BLaER1 treated with 17β-estradiol and CSF1 and Interleukin-3, amounts not matched to agents 10 nM and 100 nM (cell line): ENCODE data around the gene ACBD6.

ENCODE experiments used
- H3K27ac ChIP-seq, 11 experiments: shearing (Covaris generic); formaldehyde crosslinking; 2 replicates each; pipeline ENCODE4 v1.8.1; 2022
- H3K27me3 ChIP-seq, 11 experiments: shearing (Covaris generic); formaldehyde crosslinking; 2 replicates each; pipeline ENCODE4 v1.8.1; 2022
- H3K36me3 ChIP-seq, 11 experiments: shearing (Covaris generic); formaldehyde crosslinking; 2 replicates each; pipeline ENCODE4 v1.8.1; 2022
- H3K4me1 ChIP-seq, 10 experiments: shearing (Covaris generic); formaldehyde crosslinking; 2 replicates each; pipeline ENCODE4 v1.8.1; 2022
- H3K4me2 ChIP-seq, 11 experiments: shearing (Covaris generic); formaldehyde crosslinking; 2 replicates each; pipeline ENCODE4 v1.8.1; 2022
- H3K4me3 ChIP-seq, 10 experiments: shearing (Covaris generic); formaldehyde crosslinking; 2 replicates each; pipeline ENCODE4 v1.8.1; 2022
- H3K9ac ChIP-seq, 11 experiments: shearing (Covaris generic); formaldehyde crosslinking; 2 replicates each; pipeline ENCODE4 v1.8.1; 2022
- H3K9me3 ChIP-seq, 11 experiments: shearing (Covaris generic); formaldehyde crosslinking; replicated peaks in 1 of 11; 2 replicates each; pipeline ENCODE4 v1.8.1; 2022
- H4K20me1 ChIP-seq, 11 experiments: shearing (Covaris generic); formaldehyde crosslinking; 2 replicates each; pipeline ENCODE4 v1.8.1; 2022
- Cebpa-rat ChIP-seq, 11 experiments: shearing (Covaris generic); IDR thresholded peaks; 2 replicates each; pipeline ENCODE4 v1.8.1; 2022

ACBD6 gene

GRCh38 chr1:180257028-180257386 is 245.4 kb downstream of the ACBD6 start:
- Histone ChIP-seq H3K9me3 (no peaks in the 10 kb centered on the region), H3K36me3 (no peaks in the 10 kb centered on the region), H3K27me3 (peaks cover 0 to 24% (median 0%) of the 10 kb centered on the region in 11 experiments; a peak in 6 of 22 replicates), H3K27ac (no peak overlapping the region), H3K4me1 (peaks cover 0 to 19% (median 15%) of the 10 kb centered on the region in 10 experiments; a peak in 13 of 20 replicates), H4K20me1 (peaks cover 0 to 16% (median 0%) of the 10 kb centered on the region in 11 experiments; a peak in 6 of 22 replicates), H3K9ac (no peak overlapping the region), H3K4me3 (no peak overlapping the region), H3K4me2 (no peak overlapping the region)
- TF ChIP-seq Cebpa-rat (IDR thresholded peaks at IDR 0.05) = no peak

GRCh38 chr1:180256341-180257027 is 245.9 kb downstream of the ACBD6 start:
- Histone ChIP-seq H3K4me1 (peaks cover 0 to 19% (median 15%) of the 10 kb centered on the region in 10 experiments; a peak in 13 of 20 replicates), H3K27me3 (peaks cover 0 to 24% (median 0%) of the 10 kb centered on the region in 11 experiments; a peak in 6 of 22 replicates), H3K36me3 (no peaks in the 10 kb centered on the region), H3K4me3 (no peak overlapping the region), H3K4me2 (no peak overlapping the region; a peak in 1 of 22 replicates), H3K9ac (no peak overlapping the region), H3K27ac (no peak overlapping the region), H3K9me3 (no peaks in the 10 kb centered on the region), H4K20me1 (peaks cover 0 to 16% (median 0%) of the 10 kb centered on the region in 11 experiments; a peak in 6 of 22 replicates)
- TF ChIP-seq Cebpa-rat (IDR thresholded peaks at IDR 0.05) = no peak

DNA sequence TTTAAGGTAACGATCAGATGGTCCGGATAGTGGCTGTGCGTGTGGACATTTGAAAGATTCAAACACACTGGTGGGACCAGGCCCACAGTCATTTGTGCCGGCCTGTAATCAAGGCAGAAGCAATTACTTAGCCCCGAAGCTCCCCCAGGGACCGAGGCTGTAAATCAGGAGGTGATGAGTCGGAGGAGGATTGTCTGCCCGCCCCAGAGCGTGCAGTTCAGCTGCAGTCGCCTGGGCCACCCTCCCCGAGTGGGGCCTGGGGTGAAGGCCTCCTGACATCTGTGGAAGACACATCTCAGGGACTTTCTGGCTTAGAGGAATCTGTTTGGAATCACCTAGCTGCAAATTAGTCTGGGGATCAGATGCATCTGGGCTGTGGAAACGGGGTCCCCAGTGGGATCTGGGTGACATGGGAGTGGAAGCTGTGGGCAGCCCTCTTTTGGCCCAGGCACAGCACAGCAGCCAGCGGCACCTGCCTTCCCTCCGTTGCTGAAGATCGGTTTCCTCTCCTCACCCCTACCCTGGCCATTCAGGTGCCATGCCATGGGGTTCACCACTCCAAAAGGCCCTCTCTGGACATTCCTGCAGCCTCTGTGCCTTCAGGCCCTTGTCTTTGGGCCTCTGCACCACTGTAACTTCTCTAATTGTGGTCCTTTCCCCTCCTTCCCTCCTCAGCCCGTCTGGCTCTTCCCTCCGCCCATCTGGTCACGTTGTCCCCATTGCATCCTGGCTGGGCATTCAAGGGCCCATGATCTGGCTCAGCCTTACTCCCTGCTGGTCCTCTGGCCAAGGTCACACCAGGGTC is 246.6 kb downstream of the ACBD6 start:
- Histone ChIP-seq H3K4me3 (no peak overlapping the region), H3K36me3 (no peaks in the 10 kb centered on the region), H3K27me3 (peaks cover 0 to 24% (median 0%) of the 10 kb centered on the region in 11 experiments; a peak in 6 of 22 replicates), H3K9ac (no peak overlapping the region), H3K27ac (no peak overlapping the region), H4K20me1 (peaks cover 0 to 20% (median 0%) of the 10 kb centered on the region in 11 experiments; a peak in 6 of 22 replicates), H3K4me1 (peaks cover 0 to 19% (median 15%) of the 10 kb centered on the region in 10 experiments; a peak in 13 of 20 replicates), H3K4me2 (peak overlapping the region in 6 of 11 experiments; percentile 14 to 60 (median 42); a peak in 11 of 22 replicates), H3K9me3 (no peaks in the 10 kb centered on the region)
- no peak for TF ChIP-seq Cebpa-rat (IDR thresholded peaks at IDR 0.05)

GRCh38 chr1:180254854-180255253 is 247.5 kb downstream of the ACBD6 start:
- H3K4me1 ChIP-seq = peaks cover 0 to 19% (median 15%) of the 10 kb centered on the region in 10 experiments; a peak in 13 of 20 replicates
- no peak overlapping the region for H3K9ac ChIP-seq
- H4K20me1 ChIP-seq = peaks cover 0 to 16% (median 0%) of the 10 kb centered on the region in 11 experiments; a peak in 6 of 22 replicates
- no peak overlapping the region for H3K27ac ChIP-seq
- H3K27me3 ChIP-seq = peaks cover 0 to 24% (median 0%) of the 10 kb centered on the region in 11 experiments; a peak in 6 of 22 replicates
- TF ChIP-seq Cebpa-rat (IDR thresholded peaks at IDR 0.05) = no peak
- H3K4me2 ChIP-seq = peak overlapping the region in 8 of 11 experiments; percentile 1 to 60 (median 30); a peak in 12 of 22 replicates
- no peaks in the 10 kb centered on the region for H3K36me3 ChIP-seq
- no peaks in the 10 kb centered on the region for H3K9me3 ChIP-seq
- no peak overlapping the region for H3K4me3 ChIP-seq

DNA sequence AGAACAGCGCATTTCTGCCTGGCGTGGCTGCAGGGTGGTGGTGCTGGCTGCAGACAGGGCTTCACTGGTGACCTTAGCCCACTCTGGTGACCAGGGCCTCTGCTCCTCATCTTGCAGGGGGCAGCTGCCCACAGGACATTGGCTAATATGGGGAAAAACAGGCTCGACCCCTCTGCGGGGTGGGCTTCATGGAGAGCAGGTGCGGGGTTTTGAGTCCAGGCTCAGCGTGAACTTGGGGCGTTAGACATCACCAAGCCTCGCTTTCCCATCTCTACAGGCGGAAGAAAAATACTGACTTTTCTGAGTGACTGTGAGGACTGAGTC is 247.9 kb downstream of the ACBD6 start:
- Histone ChIP-seq H3K27me3 (peaks cover 0 to 24% (median 0%) of the 10 kb centered on the region in 11 experiments; a peak in 6 of 22 replicates), H3K36me3 (no peaks in the 10 kb centered on the region), H4K20me1 (peaks cover 0 to 16% (median 0%) of the 10 kb centered on the region in 11 experiments; a peak in 6 of 22 replicates), H3K9me3 (no peaks in the 10 kb centered on the region), H3K4me1 (peaks cover 0 to 19% (median 15%) of the 10 kb centered on the region in 10 experiments; a peak in 13 of 20 replicates), H3K4me2 (peak overlapping the region in 3 of 11 experiments; percentile 1 to 52 (median 37); a peak in 4 of 22 replicates), H3K4me3 (no peak overlapping the region), H3K27ac (no peak overlapping the region), H3K9ac (no peak overlapping the region)
- TF ChIP-seq Cebpa-rat (IDR thresholded peaks at IDR 0.05) = no peak

DNA sequence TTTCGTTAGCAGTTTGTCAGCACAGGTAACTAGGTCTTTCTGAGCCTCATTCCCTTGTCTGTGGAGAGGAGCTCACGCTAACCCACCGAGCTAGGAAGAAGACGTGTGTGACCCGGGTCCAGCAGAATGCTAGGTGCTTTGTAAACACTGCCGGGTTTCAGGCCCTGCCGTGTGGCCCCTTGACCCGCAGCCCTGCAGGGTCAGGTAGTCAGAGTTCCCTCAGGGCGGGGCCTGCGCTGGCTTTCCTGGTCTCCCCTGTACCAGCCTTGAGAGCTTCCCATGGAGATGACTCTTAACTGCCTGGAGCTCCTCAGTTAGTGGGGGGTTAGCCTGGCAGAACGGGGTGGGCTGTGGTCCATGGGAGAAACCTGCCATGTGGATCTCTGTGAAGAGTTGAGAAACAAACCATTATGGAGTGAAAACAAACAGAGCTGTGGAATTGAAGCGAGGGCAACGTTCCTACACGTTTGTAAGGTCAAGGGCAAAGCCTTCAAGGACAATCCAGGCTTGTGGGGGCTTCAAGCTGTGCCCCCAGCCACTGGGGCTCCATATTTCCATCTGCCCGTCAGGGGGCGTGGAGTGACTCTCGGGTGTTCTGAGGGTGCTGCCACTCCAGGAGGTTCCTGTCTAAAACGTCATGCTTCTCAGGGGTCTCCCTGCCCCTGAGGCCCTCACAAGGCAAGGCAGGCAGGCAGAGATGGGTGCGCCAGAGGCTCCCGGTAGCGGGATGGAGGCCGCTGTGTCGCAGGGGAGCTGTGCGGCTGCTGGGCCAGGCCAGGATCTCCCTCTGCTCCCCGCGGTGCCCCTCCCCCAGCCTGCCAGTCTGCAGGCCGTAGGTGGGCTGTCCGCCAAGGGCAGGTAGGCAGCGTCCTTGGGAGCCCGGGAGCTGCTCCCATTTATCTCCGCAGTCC is 248.5 kb downstream of the ACBD6 start:
- Histone ChIP-seq H3K36me3 (no peaks in the 10 kb centered on the region), H3K27ac (no peak overlapping the region), H4K20me1 (peaks cover 0 to 16% (median 0%) of the 10 kb centered on the region in 11 experiments; a peak in 6 of 22 replicates), H3K27me3 (peaks cover 0 to 24% (median 0%) of the 10 kb centered on the region in 11 experiments; a peak in 6 of 22 replicates), H3K4me3 (no peak overlapping the region), H3K9ac (no peak overlapping the region), H3K4me2 (no peak overlapping the region), H3K9me3 (no peaks in the 10 kb centered on the region), H3K4me1 (peaks cover 0 to 19% (median 15%) of the 10 kb centered on the region in 10 experiments; a peak in 13 of 20 replicates)
- no peak for TF ChIP-seq Cebpa-rat (IDR thresholded peaks at IDR 0.05)

DNA sequence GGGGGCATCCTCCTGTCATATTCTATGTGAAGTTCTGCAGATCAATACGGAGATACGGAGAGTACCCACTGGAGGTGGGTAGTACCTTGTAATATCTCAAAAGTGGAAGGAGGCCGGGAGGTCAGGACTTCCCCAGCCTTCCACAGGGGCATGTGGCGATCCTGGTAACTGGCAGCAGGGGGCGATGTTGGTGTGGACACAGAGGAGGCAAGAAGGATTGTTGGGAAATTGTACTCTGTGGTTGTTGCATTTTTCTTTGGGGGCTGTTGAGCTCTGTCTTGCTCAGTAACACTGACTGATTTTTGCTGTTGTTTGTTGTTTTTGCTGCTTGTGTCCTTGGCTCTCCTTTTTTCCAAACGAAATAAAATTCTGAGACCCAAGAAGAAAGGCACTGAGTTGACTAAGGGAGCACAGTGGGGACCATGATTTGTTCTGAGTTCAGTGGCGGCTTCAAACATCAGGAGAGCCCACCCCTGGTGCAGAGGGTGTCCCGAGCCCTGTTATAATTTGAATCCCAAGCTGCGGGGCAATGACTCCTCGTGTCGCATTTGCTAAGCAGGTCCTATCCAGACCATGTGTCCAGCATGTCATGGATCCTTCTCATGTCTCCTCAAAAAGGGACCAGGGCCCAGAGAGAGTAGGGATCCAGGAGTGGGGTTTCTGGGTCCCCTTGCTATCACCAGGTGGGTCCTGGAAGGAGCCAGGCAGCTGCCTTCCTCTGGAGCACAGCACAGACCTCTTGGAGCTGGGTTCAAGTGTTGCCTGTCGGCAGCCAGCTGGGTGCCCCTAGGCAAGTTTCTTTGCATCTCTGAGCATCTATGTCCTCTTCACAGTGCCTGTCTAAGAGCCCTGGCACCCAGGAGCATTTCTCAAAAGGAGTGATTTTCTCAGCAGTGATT is 249.5 kb downstream of the ACBD6 start:
- Histone ChIP-seq H3K4me1 (peaks cover 0 to 19% (median 15%) of the 10 kb centered on the region in 10 experiments; a peak in 13 of 20 replicates), H3K27ac (no peak overlapping the region), H3K36me3 (no peaks in the 10 kb centered on the region), H4K20me1 (peaks cover 0 to 16% (median 0%) of the 10 kb centered on the region in 11 experiments; a peak in 6 of 22 replicates), H3K27me3 (peaks cover 0 to 24% (median 0%) of the 10 kb centered on the region in 11 experiments; a peak in 6 of 22 replicates), H3K4me2 (no peak overlapping the region), H3K9me3 (no peaks in the 10 kb centered on the region), H3K9ac (no peak overlapping the region), H3K4me3 (no peak overlapping the region)
- TF ChIP-seq Cebpa-rat (IDR thresholded peaks at IDR 0.05) = no peak
